H1 (cell line): ENCODE measurements around the gene LRRFIP1.

Experiments used
- ASH2L ChIP-seq: fragments of 200-600, 300-600 bp; sonication (generic); IDR thresholded peaks from one replicate; pipeline ENCODE4 v1.7.1; 2017; ENCODE audit warnings: low read length
- ATF3 ChIP-seq: IDR thresholded peaks from 2 replicates; pipeline ENCODE4 v1.6.1; 2011; ENCODE audit warnings: low read depth, mild to moderate bottlenecking, low read length; ENCODE audit not compliant: insufficient read depth
- CTCF ChIP-seq, 3 experiments: IDR thresholded peaks; 1 replicate in 2 of 3; 2 replicates in 1 of 3; pipeline versions ENCODE4 v1.5.1 to v1.6.1; 2011; ENCODE audit warnings: low read length in 3 of 3, mild to moderate bottlenecking in 3 of 3, inconsistent platforms in 2 of 3, low read depth in 1 of 3, moderate library complexity in 1 of 3; ENCODE audit not compliant: insufficient read depth in 1 of 3; ENCODE audit errors: control extremely low read depth in 1 of 3
- EP300 ChIP-seq, 2 experiments: IDR thresholded peaks; 1 replicate in 1 of 2; 2 replicates in 1 of 2; pipeline ENCODE4 v1.6.1; 2011 to 2012; ENCODE audit warnings: low read depth in 2 of 2, low read length in 2 of 2, mild to moderate bottlenecking in 2 of 2, borderline replicate concordance in 1 of 2, inconsistent platforms in 1 of 2, moderate library complexity in 1 of 2
- KDM5A ChIP-seq: fragments of 200-600 bp; IDR thresholded peaks from 2 replicates; pipeline ENCODE4 v1.7.1; 2012; ENCODE audit warnings: mild to moderate bottlenecking, low read length, inconsistent platforms, mixed read lengths
- MAX ChIP-seq: IDR thresholded peaks from 2 replicates; pipeline ENCODE4 v1.6.1; 2012; ENCODE audit warnings: inconsistent platforms
- POLR2AphosphoS5 ChIP-seq: IDR thresholded peaks from 2 replicates; pipeline ENCODE4 v1.6.1; 2011; ENCODE audit warnings: low read depth, low read length
- SIN3A ChIP-seq, 2 experiments: IDR thresholded peaks in 1 of 2; conservative IDR thresholded peaks in 1 of 2; 2 replicates each; pipeline ENCODE4 v1.6.1; 2011 to 2012; ENCODE audit warnings: low read length in 2 of 2, improper control_type of control experiment in 1 of 2, low read depth in 1 of 2, mild to moderate bottlenecking in 1 of 2
- YY1 ChIP-seq: IDR thresholded peaks from 2 replicates; pipeline ENCODE4 v1.6.1; 2011; ENCODE audit warnings: low read depth, mild to moderate bottlenecking, low read length

- TF ChIP-seq CTCF (IDR thresholded peaks at IDR 0.05; ENCODE audit: control extremely low read depth in 1 of 3, insufficient read depth in 1 of 3, low read depth in 1 of 3, low read length in 3 of 3) (no peak), MAX (no peak), YY1 (no peak), ASH2L (no peak), EP300 (IDR thresholded peaks at IDR 0.05; ENCODE audit: borderline replicate concordance in 1 of 2, low read depth in 2 of 2, low read length in 2 of 2) (no peak), POLR2AphosphoS5 (no peak), KDM5A (no peak), SIN3A (conservative IDR thresholded peaks at IDR 0.05 in 1 of 2, IDR thresholded peaks at IDR 0.05 in 1 of 2; ENCODE audit: low read depth in 1 of 2, low read length in 2 of 2) (no peak), ATF3 (no peak)
Observed at GRCh38 chr2:237689336-237690131, 62.1 kb downstream of the LRRFIP1 start.
